ENCODE data around the gene CALN1. TPM values are rescaled to one million over a fixed set of nuclear protein-coding genes. Genes with fewer than 3 reads are reported as not detected.

CALN1 gene
- polyA plus RNA-seq, 1 donor (not counting 4 experiments of a cell fraction or from before 2014, with no cell fraction given) = not detected

GRCh38 chr7:72196176-72196575, 216.0 kb downstream of the CALN1 start:
- H3K27ac ChIP-seq (ENCODE audit: control insufficient read depth, insufficient read depth, low read length) = no peak overlapping the region
- H3K4me3 ChIP-seq (ENCODE audit: control insufficient read depth in 2 of 3, extremely low read depth in 1 of 3, insufficient read depth in 2 of 3, low read depth in 1 of 3, low read length in 3 of 3) = no peak overlapping the region
- no peaks in the 10 kb centered on the region for H3K9me1 ChIP-seq (ENCODE audit: control insufficient read depth, extremely low read depth, insufficient read depth, low read length)
- H3K9me3 ChIP-seq (ENCODE audit: control insufficient read depth, low read depth, low read length) = no peaks in the 10 kb centered on the region
- DNase-seq (ENCODE audit: low read depth, low spot score) (no peak), FAIRE-seq (no peak)
- no peaks in the 10 kb centered on the region for H3K79me2 ChIP-seq (ENCODE audit: control insufficient read depth, insufficient read depth, low read length)
- no peaks in the 10 kb centered on the region for H3K27me3 ChIP-seq (ENCODE audit: control insufficient read depth, extremely low read depth, insufficient read depth, low read length)
- H3K9ac ChIP-seq (ENCODE audit: control insufficient read depth, extremely low read depth, insufficient read depth, low read length) = no peak overlapping the region
- H3K36me3 ChIP-seq (ENCODE audit: control insufficient read depth in 2 of 2, extremely low read depth in 1 of 2, insufficient read depth in 2 of 2, low read length in 2 of 2) = no peaks in the 10 kb centered on the region
- dilution Hi-C loops (cut with MboI; ENCODE audit: extremely low pct_ligation_motif_present, low sequenced_read_pairs) = no loop called here
- no peak overlapping the region for H3K4me2 ChIP-seq (ENCODE audit: control insufficient read depth, extremely low read depth, insufficient read depth, low read depth, low read length)
- no peaks in the 10 kb centered on the region for H3K4me1 ChIP-seq (ENCODE audit: control insufficient read depth, extremely low read depth, insufficient read depth, low read length)
- H2AFZ ChIP-seq (ENCODE audit: control insufficient read depth, low read length) = no peak overlapping the region
- TF ChIP-seq EZH2 (IDR thresholded peaks at IDR 0.05; ENCODE audit: low read length) (no peak), CTCF (optimal IDR thresholded peaks at IDR 0.05 in 1 of 3, IDR thresholded peaks at IDR 0.05 in 1 of 3, conservative IDR thresholded peaks at IDR 0.05 in 1 of 3; ENCODE audit: extremely low read depth in 1 of 3, insufficient read depth in 2 of 3, low read length in 3 of 3) (no peak)
- no peaks in the 10 kb centered on the region for H4K20me1 ChIP-seq (ENCODE audit: control insufficient read depth, extremely low read depth, insufficient read depth, low read length)

GRCh38 chr7:72190919-72191318, 221.2 kb downstream of the CALN1 start:
- dilution Hi-C loops (cut with MboI; ENCODE audit: extremely low pct_ligation_motif_present, low sequenced_read_pairs) = no loop called here
- H3K4me2 ChIP-seq (ENCODE audit: control insufficient read depth, extremely low read depth, insufficient read depth, low read depth, low read length) = no peak overlapping the region
- no peak overlapping the region for H2AFZ ChIP-seq (ENCODE audit: control insufficient read depth, low read length)
- H3K79me2 ChIP-seq (ENCODE audit: control insufficient read depth, insufficient read depth, low read length) = no peaks in the 10 kb centered on the region
- DNase-seq (ENCODE audit: low read depth, low spot score) (no peak), FAIRE-seq (no peak)
- H3K36me3 ChIP-seq (ENCODE audit: control insufficient read depth in 2 of 2, extremely low read depth in 1 of 2, insufficient read depth in 2 of 2, low read length in 2 of 2) = no peaks in the 10 kb centered on the region
- no peak overlapping the region for H3K27ac ChIP-seq (ENCODE audit: control insufficient read depth, insufficient read depth, low read length)
- H3K9ac ChIP-seq (ENCODE audit: control insufficient read depth, extremely low read depth, insufficient read depth, low read length) = no peak overlapping the region
- no peaks in the 10 kb centered on the region for H3K4me1 ChIP-seq (ENCODE audit: control insufficient read depth, extremely low read depth, insufficient read depth, low read length)
- no peaks in the 10 kb centered on the region for H4K20me1 ChIP-seq (ENCODE audit: control insufficient read depth, extremely low read depth, insufficient read depth, low read length)
- no peaks in the 10 kb centered on the region for H3K9me1 ChIP-seq (ENCODE audit: control insufficient read depth, extremely low read depth, insufficient read depth, low read length)
- no peaks in the 10 kb centered on the region for H3K9me3 ChIP-seq (ENCODE audit: control insufficient read depth, low read depth, low read length)
- no peak for TF ChIP-seq CTCF (optimal IDR thresholded peaks at IDR 0.05 in 1 of 3, IDR thresholded peaks at IDR 0.05 in 1 of 3, conservative IDR thresholded peaks at IDR 0.05 in 1 of 3; ENCODE audit: extremely low read depth in 1 of 3, insufficient read depth in 2 of 3, low read length in 3 of 3)
- TF ChIP-seq EZH2 (IDR thresholded peaks at IDR 0.05; ENCODE audit: low read length) = no peak
- no peak overlapping the region for H3K4me3 ChIP-seq (ENCODE audit: control insufficient read depth in 2 of 3, extremely low read depth in 1 of 3, insufficient read depth in 2 of 3, low read depth in 1 of 3, low read length in 3 of 3)
- H3K27me3 ChIP-seq (ENCODE audit: control insufficient read depth, extremely low read depth, insufficient read depth, low read length) = no peaks in the 10 kb centered on the region
